HG03066 (cell line): Measurements from ENCODE around the gene ATP5F1B.

Experiments
- ATAC-seq: cut with Tn5 transposase; IDR thresholded peaks from one replicate; pipeline ENCODE4 v1.9.1; 2021; ENCODE audit warnings: low read depth; ENCODE audit not compliant: unreplicated experiment

The ATP5F1B gene

GRCh38 chr12:56645717-56646446, at the start of gene ATP5F1B:
TSS of gene ATP5F1B (minus strand) at chr12:56645984. CDS start at chr12:56645963, 21 bp downstream.
- ATAC-seq, result peak; percentile 97

- ATAC-seq, result no peak
These were observed 48.4 kb upstream of the ATP5F1B start for GRCh38 chr12:56694161-56694560.

- ATAC-seq, result no peak
These were observed 43.0 kb upstream of the ATP5F1B start for GRCh38 chr12:56688846-56689109.

- ATAC-seq, result peak; percentile 60
These were observed 42.5 kb upstream of the ATP5F1B start, which contains the start of gene PTGES3 for GRCh38 chr12:56688129-56688845. TSS of gene PTGES3 (minus strand) at chr12:56688284. CDS start at chr12:56687999, 285 bp downstream.

GRCh38 chr12:56687223-56688128, 41.7 kb upstream of the ATP5F1B start:
- peak; percentile 8 for ATAC-seq

- no peak for ATAC-seq
These were observed 39.1 kb upstream of the ATP5F1B start for GRCh38 chr12:56684745-56685359.

GRCh38 chr12:56682323-56682722, 36.5 kb upstream of the ATP5F1B start:
- ATAC-seq, result no peak

- ATAC-seq, result no peak
These were observed 34.2 kb upstream of the ATP5F1B start for GRCh38 chr12:56679883-56680575.

- ATAC-seq, result no peak
These were observed 33.1 kb upstream of the ATP5F1B start for GRCh38 chr12:56678852-56679251.

- ATAC-seq, result peak; percentile 65
These were observed 31.9 kb upstream of the ATP5F1B start for GRCh38 chr12:56677680-56678079.

- no peak for ATAC-seq
These were observed 31.2 kb upstream of the ATP5F1B start for GRCh38 chr12:56676851-56677580.

GRCh38 chr12:56671608-56672007, 25.8 kb upstream of the ATP5F1B start:
- no peak for ATAC-seq

GRCh38 chr12:56670836-56671235, 25.1 kb upstream of the ATP5F1B start:
- ATAC-seq, result no peak

- no peak for ATAC-seq
These were observed 22.3 kb upstream of the ATP5F1B start for GRCh38 chr12:56668197-56668457.

GRCh38 chr12:56661979-56662638, 16.3 kb upstream of the ATP5F1B start:
- ATAC-seq, result no peak

- ATAC-seq, result no peak
These were observed 15.8 kb upstream of the ATP5F1B start for GRCh38 chr12:56661560-56661959.

GRCh38 chr12:56658921-56659320, 13.1 kb upstream of the ATP5F1B start:
- no peak for ATAC-seq

- ATAC-seq, result no peak
These were observed 11.9 kb upstream of the ATP5F1B start for GRCh38 chr12:56657416-56658379.
